SK-N-SH treated with all-trans-retinoic acid at 6 μM for 48 hours (cell line): Measurements from ENCODE around the gene GXYLT1.

Experiments used
- ATAC-seq: fragments of 200-7000 bp; cut with Tn5 transposase; 3 replicates; pipeline ENCODE4 v1.9.1; 2020; ENCODE audit warnings: mild to moderate bottlenecking, moderate library complexity
- ARNTL ChIP-seq: fragments of 450-650 bp; formaldehyde crosslinking; IDR thresholded peaks from 2 replicates; pipeline ENCODE4 v1.5.0; 2020; ENCODE audit warnings: low read depth, mild to moderate bottlenecking, moderate library complexity, borderline replicate concordance
- BACH2 ChIP-seq: fragments of 250-450 bp; sonication (Bioruptor Pico); IDR thresholded peaks from 2 replicates; pipeline ENCODE4 v1.9.0; 2021; ENCODE audit warnings: mild to moderate bottlenecking, borderline replicate concordance
- CREB5 ChIP-seq: fragments of 250-450 bp; sonication (Bioruptor Pico); IDR thresholded peaks from 2 replicates; pipeline ENCODE4 v1.5.1; 2020; ENCODE audit warnings: low read depth, mild to moderate bottlenecking, moderate library complexity
- CSDC2 ChIP-seq: fragments of 250-450 bp; sonication (Bioruptor Pico); IDR thresholded peaks from 2 replicates; pipeline ENCODE4 v1.5.0; 2020; ENCODE audit warnings: mild to moderate bottlenecking, moderate library complexity
- CSRNP3 ChIP-seq: fragments of 250-450 bp; sonication (Bioruptor Pico); IDR thresholded peaks from 2 replicates; pipeline ENCODE4 v1.5.1; 2021; ENCODE audit warnings: mild to moderate bottlenecking, moderate library complexity
- ESRRG ChIP-seq: fragments of 250-450 bp; sonication (Bioruptor Pico); IDR thresholded peaks from 2 replicates; pipeline ENCODE4 v1.6.1; 2021; ENCODE audit warnings: mild to moderate bottlenecking
- GLIS3 ChIP-seq: fragments of 250-450 bp; sonication (Bioruptor Pico); IDR thresholded peaks from 2 replicates; pipeline ENCODE4 v1.5.0; 2020; ENCODE audit warnings: mild to moderate bottlenecking, moderate library complexity
- ISL1 ChIP-seq: fragments of 250-450 bp; sonication (Bioruptor Pico); IDR thresholded peaks from 2 replicates; pipeline ENCODE4 v2.1.2; 2022; ENCODE audit warnings: mild to moderate bottlenecking, moderate library complexity
- OSR1 ChIP-seq: fragments of 250-450 bp; sonication (Bioruptor Pico); IDR thresholded peaks from 2 replicates; pipeline ENCODE4 v1.8.0; 2022; ENCODE audit warnings: moderate library complexity, mild to moderate bottlenecking, inconsistent platforms
- PATZ1 ChIP-seq: fragments of 250-450 bp; sonication (Bioruptor Pico); IDR thresholded peaks from 2 replicates; pipeline ENCODE4 v1.8.0; 2020; ENCODE audit warnings: mild to moderate bottlenecking, moderate library complexity, borderline replicate concordance
- PPARA ChIP-seq: fragments of 250-450 bp; sonication (Bioruptor Pico); IDR thresholded peaks from 2 replicates; pipeline ENCODE4 v1.5.0; 2020; ENCODE audit warnings: mild to moderate bottlenecking, borderline replicate concordance
- RARB ChIP-seq: fragments of 250-450 bp; sonication (Bioruptor Pico); IDR thresholded peaks from 2 replicates; pipeline ENCODE4 v1.8.0; 2021; ENCODE audit warnings: mild to moderate bottlenecking, moderate library complexity
- SNAI2 ChIP-seq: fragments of 250-450 bp; sonication (Bioruptor Pico); IDR thresholded peaks from 2 replicates; pipeline ENCODE4 v1.5.0; 2020; ENCODE audit warnings: mild to moderate bottlenecking, moderate library complexity
- TCF4 ChIP-seq: fragments of 250-450 bp; sonication (Bioruptor Pico); IDR thresholded peaks from 2 replicates; pipeline ENCODE4 v1.8.0; 2021; ENCODE audit warnings: mild to moderate bottlenecking, moderate library complexity, borderline replicate concordance
- TOX ChIP-seq: fragments of 250-450 bp; sonication (Bioruptor Pico); IDR thresholded peaks from 2 replicates; pipeline ENCODE4 v1.8.0; 2021; ENCODE audit warnings: mild to moderate bottlenecking, moderate library complexity, borderline replicate concordance
- ZFP3 ChIP-seq: fragments of 250-450 bp; sonication (Bioruptor Pico); IDR thresholded peaks from 2 replicates; pipeline ENCODE4 v1.5.0; 2020; ENCODE audit warnings: mild to moderate bottlenecking, moderate library complexity
- ZNF565 ChIP-seq: fragments of 450-650 bp; formaldehyde crosslinking; conservative IDR thresholded peaks from 2 replicates; pipeline ENCODE4 v1.5.0; 2020; ENCODE audit warnings: low read depth, mild to moderate bottlenecking, moderate library complexity
- ZNF70 ChIP-seq: fragments of 450-650 bp; formaldehyde crosslinking; IDR thresholded peaks from 2 replicates; pipeline ENCODE4 v1.5.0; 2020; ENCODE audit warnings: mild to moderate bottlenecking, moderate library complexity
- ZNF8 ChIP-seq: fragments of 450-650 bp; formaldehyde crosslinking; IDR thresholded peaks from 2 replicates; pipeline ENCODE4 v1.5.0; 2020; ENCODE audit warnings: mild to moderate bottlenecking, moderate library complexity
- TF ChIP-seq, protein P1 (sequence below): fragments of 250-450 bp; sonication (Bioruptor Pico); IDR thresholded peaks from 2 replicates; pipeline ENCODE4 v1.5.0; 2020; ENCODE audit warnings: mild to moderate bottlenecking, moderate library complexity
- TF ChIP-seq, protein P2 (sequence below): fragments of 250-450 bp; sonication (Bioruptor Pico); IDR thresholded peaks from 2 replicates; pipeline ENCODE4 v1.8.0; 2021; ENCODE audit warnings: low read depth, mild to moderate bottlenecking, moderate library complexity, borderline replicate concordance

Gene GXYLT1

DNA sequence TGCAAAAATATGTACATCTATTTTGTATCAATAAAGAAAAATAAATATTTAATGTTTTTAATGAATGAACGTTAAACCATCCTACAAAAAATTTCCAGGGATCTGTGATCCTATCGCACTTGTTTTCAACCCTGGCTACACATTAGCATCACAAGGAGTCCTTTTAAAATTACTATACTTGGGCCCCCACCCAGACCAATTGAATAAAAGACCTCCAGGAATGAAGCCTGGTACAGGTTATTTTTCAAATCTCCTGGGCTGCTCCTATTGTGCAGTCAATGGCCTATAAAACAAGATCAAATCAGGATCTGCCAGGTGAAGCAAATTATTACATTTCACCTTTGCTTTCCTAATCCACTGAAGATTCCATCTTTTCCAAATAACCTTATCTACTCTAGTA lies 33.4 kb upstream of the GXYLT1 start (continued):
- TF ChIP-seq CSRNP3 (no peak), ESRRG (CRISPR knock-in tag) (no peak), ISL1 (no peak), CSDC2 (CRISPR knock-in tag) (no peak), RARB (no peak), BACH2 (CRISPR knock-in tag) (no peak)

- TF ChIP-seq ZNF8, result peak; percentile 99
- TF ChIP-seq TCF4 (CRISPR knock-in tag), result no peak
- ATAC-seq, result no peak
Measured at GRCh38 chr12:42174978-42175377, 30.3 kb upstream of the GXYLT1 start.

DNA sequence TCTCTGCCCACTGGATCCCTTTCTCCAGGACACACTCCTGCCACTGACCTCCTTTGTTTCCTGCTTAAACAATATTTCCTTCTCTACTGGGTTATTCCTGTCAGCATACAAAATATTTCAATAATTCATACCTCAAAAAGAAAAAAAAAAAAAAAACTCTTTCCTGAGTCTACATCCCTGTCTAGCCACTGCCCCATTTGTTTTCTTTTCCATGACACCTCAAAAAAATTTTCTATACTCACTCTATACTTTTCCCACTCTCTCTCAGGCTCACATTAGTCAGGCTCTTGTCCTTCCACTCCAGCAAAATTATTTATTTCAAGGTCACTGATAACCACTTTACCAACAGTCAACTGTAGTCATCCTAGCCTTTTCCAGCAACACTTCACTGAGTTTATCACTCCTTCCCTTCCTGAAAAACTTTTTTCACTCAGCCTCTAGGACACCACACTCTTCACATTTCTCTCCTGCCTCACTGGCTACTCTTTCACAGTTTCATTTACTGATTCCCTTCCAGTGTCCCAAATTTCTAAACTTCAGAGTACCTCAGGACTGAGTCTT lies 29.4 kb upstream of the GXYLT1 start:
- no peak for ATAC-seq
- TF ChIP-seq TCF4 (CRISPR knock-in tag) (no peak), ISL1 (no peak), ZNF70 (no peak), SNAI2 (CRISPR knock-in tag) (no peak), BACH2 (CRISPR knock-in tag) (no peak), ZFP3 (no peak), RARB (no peak), CSRNP3 (no peak), ARNTL (CRISPR knock-in tag) (no peak), ZNF8 (no peak), PATZ1 (CRISPR knock-in tag) (no peak), ZNF565 (CRISPR knock-in tag) (no peak), OSR1 (CRISPR knock-in tag) (no peak), TOX (CRISPR knock-in tag) (no peak), GLIS3 (CRISPR knock-in tag) (no peak), CREB5 (CRISPR knock-in tag) (no peak)
- TF ChIP-seq, protein P1, sequence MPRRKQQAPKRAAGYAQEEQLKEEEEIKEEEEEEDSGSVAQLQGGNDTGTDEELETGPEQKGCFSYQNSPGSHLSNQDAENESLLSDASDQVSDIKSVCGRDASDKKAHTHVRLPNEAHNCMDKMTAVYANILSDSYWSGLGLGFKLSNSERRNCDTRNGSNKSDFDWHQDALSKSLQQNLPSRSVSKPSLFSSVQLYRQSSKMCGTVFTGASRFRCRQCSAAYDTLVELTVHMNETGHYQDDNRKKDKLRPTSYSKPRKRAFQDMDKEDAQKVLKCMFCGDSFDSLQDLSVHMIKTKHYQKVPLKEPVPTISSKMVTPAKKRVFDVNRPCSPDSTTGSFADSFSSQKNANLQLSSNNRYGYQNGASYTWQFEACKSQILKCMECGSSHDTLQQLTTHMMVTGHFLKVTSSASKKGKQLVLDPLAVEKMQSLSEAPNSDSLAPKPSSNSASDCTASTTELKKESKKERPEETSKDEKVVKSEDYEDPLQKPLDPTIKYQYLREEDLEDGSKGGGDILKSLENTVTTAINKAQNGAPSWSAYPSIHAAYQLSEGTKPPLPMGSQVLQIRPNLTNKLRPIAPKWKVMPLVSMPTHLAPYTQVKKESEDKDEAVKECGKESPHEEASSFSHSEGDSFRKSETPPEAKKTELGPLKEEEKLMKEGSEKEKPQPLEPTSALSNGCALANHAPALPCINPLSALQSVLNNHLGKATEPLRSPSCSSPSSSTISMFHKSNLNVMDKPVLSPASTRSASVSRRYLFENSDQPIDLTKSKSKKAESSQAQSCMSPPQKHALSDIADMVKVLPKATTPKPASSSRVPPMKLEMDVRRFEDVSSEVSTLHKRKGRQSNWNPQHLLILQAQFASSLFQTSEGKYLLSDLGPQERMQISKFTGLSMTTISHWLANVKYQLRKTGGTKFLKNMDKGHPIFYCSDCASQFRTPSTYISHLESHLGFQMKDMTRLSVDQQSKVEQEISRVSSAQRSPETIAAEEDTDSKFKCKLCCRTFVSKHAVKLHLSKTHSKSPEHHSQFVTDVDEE (CRISPR knock-in tag), result no peak

DNA sequence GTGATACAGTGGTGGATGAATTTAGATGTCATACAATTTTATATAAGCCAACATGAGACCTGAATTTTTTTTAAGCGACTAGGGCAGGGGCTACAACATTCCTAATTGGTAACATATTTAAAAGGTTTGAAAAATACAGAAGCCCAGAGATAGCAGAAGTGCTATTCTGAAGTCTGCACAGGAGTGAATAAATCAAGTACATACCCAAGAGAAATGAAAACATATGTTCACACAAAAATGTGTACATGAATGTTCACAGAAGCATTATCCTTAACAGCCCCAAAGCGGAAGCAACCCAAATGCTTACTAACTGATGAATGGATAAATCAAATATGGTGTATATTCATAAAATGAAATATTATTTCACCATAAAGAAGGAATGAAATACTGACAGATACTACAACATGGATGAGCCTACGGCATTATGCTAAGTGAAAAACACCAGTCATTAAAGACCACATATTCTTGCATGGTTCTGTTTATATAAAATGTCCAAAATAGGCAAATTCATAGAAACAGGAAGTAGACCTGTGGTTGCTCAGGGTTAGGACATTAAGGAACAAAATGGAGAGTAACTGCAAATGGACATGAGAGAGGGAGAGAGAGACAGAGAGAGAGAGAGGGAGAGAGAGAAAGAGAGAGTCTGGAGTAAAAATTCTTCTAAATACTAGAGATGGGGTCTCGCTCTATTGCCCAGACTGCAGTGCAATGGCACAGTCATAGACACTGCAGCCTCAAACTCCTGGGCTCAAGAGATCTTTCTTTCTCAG lies 28.0 kb upstream of the GXYLT1 start:
- no peak for ATAC-seq
- TF ChIP-seq CREB5 (CRISPR knock-in tag), result no peak
- no peak for TF ChIP-seq PPARA (CRISPR knock-in tag)
- no peak for TF ChIP-seq GLIS3 (CRISPR knock-in tag)
- no peak for TF ChIP-seq CSDC2 (CRISPR knock-in tag)
- TF ChIP-seq ISL1, result no peak
- TF ChIP-seq TCF4 (CRISPR knock-in tag), result no peak
- TF ChIP-seq PATZ1 (CRISPR knock-in tag), result no peak
- TF ChIP-seq ZFP3, result no peak
- TF ChIP-seq, protein P2, sequence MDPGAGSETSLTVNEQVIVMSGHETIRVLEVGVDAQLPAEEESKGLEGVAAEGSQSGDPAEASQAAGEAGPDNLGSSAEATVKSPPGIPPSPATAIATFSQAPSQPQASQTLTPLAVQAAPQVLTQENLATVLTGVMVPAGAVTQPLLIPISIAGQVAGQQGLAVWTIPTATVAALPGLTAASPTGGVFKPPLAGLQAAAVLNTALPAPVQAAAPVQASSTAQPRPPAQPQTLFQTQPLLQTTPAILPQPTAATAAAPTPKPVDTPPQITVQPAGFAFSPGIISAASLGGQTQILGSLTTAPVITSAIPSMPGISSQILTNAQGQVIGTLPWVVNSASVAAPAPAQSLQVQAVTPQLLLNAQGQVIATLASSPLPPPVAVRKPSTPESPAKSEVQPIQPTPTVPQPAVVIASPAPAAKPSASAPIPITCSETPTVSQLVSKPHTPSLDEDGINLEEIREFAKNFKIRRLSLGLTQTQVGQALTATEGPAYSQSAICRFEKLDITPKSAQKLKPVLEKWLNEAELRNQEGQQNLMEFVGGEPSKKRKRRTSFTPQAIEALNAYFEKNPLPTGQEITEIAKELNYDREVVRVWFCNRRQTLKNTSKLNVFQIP (CRISPR knock-in tag), result no peak
